ENCODE data around the gene UBTD2.

UBTD2 gene

GRCh38 chr5:172166030-172166826, 117.3 kb downstream of the UBTD2 start:
- DNase-seq, result no peak

- DNase-seq, result no peak
Observed at GRCh38 chr5:172165465-172165864, 118.1 kb downstream of the UBTD2 start.

GRCh38 chr5:172164769-172165212, 118.8 kb downstream of the UBTD2 start:
- no peak for DNase-seq

- no peak for DNase-seq
Observed at GRCh38 chr5:172163346-172163745, 120.2 kb downstream of the UBTD2 start.

- no peak for DNase-seq
Observed at GRCh38 chr5:172162987-172163343, 120.6 kb downstream of the UBTD2 start.

GRCh38 chr5:172162323-172162986, 121.1 kb downstream of the UBTD2 start:
- no peak for DNase-seq

GRCh38 chr5:172160506-172160905, 123.1 kb downstream of the UBTD2 start:
- DNase-seq, result no peak
